ENCODE measurements around the gene TRIM60. TPM values are rescaled to one million over a fixed set of nuclear protein-coding genes. Genes with fewer than 3 reads are reported as not detected.
"Not testable (repeated sequence)": the region's sequence is repeated elsewhere in the genome, so short reads cannot be mapped to it uniquely, and the experiment has no call there.

Gene TRIM60
- total RNA-seq, 1 donor from 2014 or later, result 2.2 TPM

GRCh38 chr4:165053645-165054044 is 21.8 kb downstream of the TRIM60 start, which contains the start of gene TRIM75:
Gene TRIM75, plus strand, starts transcription at chr4:165053866. Its CDS starts 5,282 bp downstream, at chr4:165059148.
- no peak for DNase-seq (ENCODE audit: low spot score)

- no peak for DNase-seq (ENCODE audit: low spot score)
These were observed 23.8 kb downstream of the TRIM60 start for GRCh38 chr4:165055601-165056000.

GRCh38 chr4:165058666-165059065 is 26.9 kb downstream of the TRIM60 start:
- no peak for DNase-seq (ENCODE audit: low spot score)

GRCh38 chr4:165059386-165059785 is 27.6 kb downstream of the TRIM60 start:
- DNase-seq (ENCODE audit: low spot score), result no peak

GRCh38 chr4:165060938-165061337 is 29.1 kb downstream of the TRIM60 start:
- no peak for DNase-seq (ENCODE audit: low spot score)

- DNase-seq (ENCODE audit: low spot score), result no peak
These were observed 38.8 kb downstream of the TRIM60 start for GRCh38 chr4:165070560-165070959.

- DNase-seq (ENCODE audit: low spot score), result not testable (repeated sequence)
These were observed 41.5 kb downstream of the TRIM60 start for GRCh38 chr4:165073346-165073745.

GRCh38 chr4:165077034-165077578 is 45.3 kb downstream of the TRIM60 start:
- no peak for DNase-seq (ENCODE audit: low spot score)

- no peak for DNase-seq (ENCODE audit: low spot score)
These were observed 47.7 kb downstream of the TRIM60 start for GRCh38 chr4:165079476-165079875.

GRCh38 chr4:165084787-165085186 is 53.0 kb downstream of the TRIM60 start:
- DNase-seq (ENCODE audit: low spot score), result not testable (repeated sequence)

GRCh38 chr4:165085946-165086345 is 54.1 kb downstream of the TRIM60 start:
- DNase-seq (ENCODE audit: low spot score), result no peak

GRCh38 chr4:165088366-165088765 is 56.6 kb downstream of the TRIM60 start:
- no peak for DNase-seq (ENCODE audit: low spot score)

Other genes with a start within 250 kb of the TRIM60 start
- gene APELA, start 154.8 kb upstream of the TRIM60 start, total RNA-seq (ENCODE audit: insufficient read depth, low replicate concordance), result 2.2 TPM
- 12.3 TPM for gene TRIM61, start 54.3 kb upstream of the TRIM60 start, total RNA-seq (ENCODE audit: insufficient read depth, low replicate concordance)
- 1.2 TPM for gene TRIM75, start 21.9 kb downstream of the TRIM60 start, total RNA-seq (ENCODE audit: insufficient read depth, low replicate concordance)
- 12.5 TPM for gene TMEM192, start 80.9 kb downstream of the TRIM60 start, total RNA-seq (ENCODE audit: insufficient read depth, low replicate concordance)
- 51.8 TPM for gene KLHL2, start 175.6 kb downstream of the TRIM60 start, total RNA-seq (ENCODE audit: insufficient read depth, low replicate concordance)